ENCODE data around the gene POLR2F.
"Not testable (repeated sequence)": the region's sequence is repeated elsewhere in the genome, so short reads cannot be mapped to it uniquely, and the experiment has no call there.

Gene POLR2F

DNA sequence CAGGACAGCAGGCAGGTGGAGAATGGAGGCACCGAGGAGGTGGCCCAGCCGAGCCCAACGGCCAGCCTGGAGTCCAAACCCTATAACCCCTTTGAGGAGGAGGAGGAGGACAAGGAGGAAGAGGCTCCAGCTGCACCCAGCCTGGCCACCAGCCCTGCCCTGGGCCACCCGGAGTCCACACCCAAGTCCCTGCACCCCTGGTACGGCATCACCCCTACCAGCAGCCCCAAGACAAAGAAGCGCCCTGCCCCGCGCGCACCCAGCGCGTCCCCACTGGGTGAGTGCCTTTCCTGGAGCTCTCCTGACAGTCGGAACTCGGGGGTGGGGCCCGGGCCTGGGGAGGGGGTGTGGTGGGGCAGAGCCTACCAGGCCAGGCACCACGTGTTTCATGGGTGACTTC, 27.7 kb upstream of the POLR2F start:
- no peak for DNase-seq

DNA sequence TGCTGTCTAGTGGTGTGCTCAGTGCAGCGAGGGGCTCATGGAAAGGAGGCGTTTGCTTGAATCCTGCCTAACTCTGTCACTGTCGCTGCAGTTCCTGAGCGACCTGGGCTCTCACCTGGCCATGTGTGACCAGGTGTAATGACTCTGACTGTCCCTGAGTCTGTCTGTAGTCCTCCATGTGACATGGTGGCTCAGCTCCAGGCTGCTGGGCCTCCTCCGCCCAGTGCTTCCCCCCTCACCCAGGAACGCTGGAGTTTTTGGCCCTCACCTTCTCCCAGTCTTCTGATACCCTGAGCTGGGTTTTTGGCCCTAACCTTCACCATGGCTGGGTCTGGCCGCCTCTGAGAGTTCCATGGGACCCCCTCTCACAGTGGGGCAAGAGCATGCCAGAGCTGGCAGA, 27.1 kb upstream of the POLR2F start:
- no peak for DNase-seq

DNA sequence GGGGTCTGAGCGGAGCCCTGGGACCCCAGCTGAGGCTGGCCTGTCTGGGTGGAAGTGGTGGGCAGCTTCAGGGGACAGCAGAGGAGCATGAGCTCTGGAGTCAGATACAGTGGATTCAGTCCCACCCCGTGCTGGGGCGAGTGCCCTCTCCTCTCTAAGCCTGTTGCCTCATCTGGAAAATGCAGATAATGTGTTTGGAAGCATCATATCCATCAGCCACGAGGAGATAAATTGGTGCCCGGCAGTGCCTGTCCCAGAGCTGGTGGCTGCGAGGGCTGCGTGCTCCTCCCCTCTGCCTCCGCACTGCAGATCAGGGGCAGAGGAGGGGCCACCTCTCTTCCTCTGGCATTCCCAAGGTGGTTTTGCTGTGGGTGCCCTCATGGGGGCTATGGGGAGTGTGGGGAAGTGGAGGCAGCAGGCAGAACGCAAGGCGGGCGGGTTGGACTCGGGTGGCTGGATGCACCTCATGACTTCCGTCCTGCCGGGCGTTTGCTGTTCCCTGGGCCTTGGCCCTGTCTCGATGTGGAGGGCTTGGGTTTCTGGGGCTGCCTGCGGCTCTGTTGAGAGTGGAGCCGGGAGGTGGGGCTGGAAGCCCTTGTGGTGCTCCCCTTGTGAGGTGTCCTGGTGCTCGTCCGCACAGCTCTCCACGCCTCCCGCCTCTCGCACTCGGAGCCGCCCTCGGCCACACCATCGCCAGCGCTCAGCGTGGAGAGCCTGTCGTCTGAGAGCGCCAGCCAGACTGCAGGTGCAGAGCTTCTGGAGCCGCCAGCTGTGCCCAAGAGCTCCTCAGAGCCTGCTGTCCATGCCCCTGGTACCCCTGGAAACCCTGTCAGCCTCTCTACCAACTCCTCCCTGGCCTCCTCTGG, 26.5 kb upstream of the POLR2F start:
- no peak for DNase-seq

DNA sequence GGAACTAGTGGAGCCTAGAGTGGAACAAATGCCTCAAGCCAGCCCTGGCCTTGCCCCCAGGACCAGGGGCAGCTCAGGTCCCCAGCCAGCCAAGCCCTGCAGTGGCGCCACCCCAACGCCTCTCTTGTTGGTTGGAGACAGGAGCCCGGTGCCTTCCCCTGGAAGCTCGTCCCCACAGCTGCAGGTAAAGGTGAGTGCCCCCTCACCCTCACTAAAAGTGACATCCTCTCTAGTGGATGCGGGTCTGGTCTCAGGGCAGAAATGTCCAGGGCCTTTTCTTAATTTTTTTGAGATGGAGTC, 25.9 kb upstream of the POLR2F start:
- DNase-seq: no peak

DNA sequence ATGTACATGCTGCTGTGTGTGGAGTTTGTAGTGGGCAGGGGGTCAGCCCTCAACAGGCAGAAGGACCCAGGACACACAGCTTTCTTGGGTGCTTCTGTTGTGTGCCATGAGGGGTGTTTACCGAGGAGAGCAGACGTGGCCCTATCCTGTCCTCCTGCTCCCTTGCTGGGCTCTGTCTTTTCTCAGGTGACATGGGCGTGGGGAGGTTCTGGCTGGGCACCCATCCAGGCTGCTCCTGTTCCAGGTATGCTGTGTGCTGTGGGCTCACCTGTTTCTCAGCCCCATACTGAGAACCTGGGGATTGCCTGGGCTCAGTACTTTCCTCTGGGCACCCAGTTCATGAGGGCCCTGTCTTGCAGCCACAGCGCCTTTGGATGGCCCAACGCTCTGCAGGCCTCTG, 24.1 kb upstream of the POLR2F start:
- no peak for DNase-seq

DNA sequence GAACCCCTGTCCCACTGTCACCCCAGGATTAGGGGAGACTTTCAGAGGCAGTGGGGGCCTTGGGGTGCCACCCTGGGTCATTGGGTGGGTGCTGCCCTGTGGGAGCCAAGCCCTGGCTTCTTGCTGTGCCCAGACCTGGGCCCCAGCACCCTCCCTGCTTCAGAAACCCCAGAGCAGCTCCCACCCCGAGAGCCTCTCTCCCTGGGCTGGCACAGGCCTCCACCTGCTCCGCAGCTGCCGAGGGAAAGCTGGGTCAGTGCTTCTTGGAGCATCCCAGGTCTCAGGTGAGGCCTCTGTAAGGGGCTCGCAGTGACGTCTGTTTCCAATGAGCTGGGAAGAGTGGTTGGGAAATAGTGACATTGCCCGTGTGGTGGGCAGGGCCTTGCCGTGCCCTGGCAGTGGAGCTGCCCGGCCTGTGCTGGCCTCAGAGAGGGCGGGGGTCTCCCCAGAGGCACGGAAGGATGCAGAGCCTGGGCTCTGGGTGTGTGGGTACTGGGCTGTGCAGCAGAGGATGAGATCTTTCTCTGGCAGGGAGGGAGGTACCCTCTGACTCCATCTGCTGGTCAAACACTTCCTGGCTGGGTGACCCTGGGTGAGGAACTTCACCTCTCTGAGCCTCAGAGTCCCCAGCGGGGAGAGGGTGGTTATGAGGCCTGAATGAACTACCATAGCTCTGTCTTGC, 23.1 kb upstream of the POLR2F start:
- DNase-seq: no peak

DNA sequence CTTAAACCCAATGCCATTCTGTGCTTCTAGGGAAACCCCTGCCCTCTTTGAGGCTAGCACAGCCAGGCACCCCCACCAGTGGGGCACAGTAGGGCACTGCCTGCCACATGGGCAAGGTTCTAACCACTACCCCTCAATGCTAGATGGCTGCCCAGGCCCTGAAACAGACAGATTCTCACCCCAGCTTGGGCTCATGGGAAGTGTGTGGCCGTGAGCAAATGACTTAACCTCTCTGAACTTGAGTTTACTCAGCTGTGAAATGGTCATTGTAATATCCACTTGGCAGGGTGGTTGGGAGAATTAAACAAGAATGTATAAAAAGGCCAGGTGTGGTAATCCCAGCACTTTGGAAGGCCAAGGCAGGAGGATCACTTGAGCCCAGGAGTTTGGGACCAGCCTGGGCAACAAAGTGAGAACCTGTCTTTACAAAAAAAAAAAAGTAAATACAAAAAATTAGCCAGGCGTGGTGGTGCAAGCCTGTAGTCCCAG, 22.5 kb upstream of the POLR2F start:
- DNase-seq: no peak

DNA sequence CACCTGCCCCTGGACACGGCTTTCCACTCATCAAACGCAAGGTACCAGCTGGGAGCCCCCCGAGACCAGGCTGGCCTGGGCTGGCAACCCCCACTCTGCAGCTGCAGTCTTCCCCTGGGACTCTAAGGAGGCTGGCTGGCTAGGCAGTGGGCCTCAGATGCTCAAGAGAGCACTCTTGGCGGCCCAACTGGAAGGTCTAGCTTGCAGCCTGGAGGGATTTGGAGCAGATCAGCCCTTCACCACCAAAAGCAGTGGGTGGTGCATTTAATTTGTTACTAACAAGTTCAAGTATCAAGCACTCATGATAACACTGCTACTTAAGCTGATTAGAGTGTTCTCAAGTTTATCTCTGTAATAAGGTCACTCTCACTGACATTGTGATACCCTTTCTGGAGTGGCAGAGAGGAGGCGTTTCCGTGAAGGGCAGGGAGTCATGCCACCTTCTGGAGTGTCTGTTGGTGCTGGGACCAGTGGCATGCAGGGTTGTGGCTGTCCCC, 21.6 kb upstream of the POLR2F start:
- no peak for DNase-seq

DNA sequence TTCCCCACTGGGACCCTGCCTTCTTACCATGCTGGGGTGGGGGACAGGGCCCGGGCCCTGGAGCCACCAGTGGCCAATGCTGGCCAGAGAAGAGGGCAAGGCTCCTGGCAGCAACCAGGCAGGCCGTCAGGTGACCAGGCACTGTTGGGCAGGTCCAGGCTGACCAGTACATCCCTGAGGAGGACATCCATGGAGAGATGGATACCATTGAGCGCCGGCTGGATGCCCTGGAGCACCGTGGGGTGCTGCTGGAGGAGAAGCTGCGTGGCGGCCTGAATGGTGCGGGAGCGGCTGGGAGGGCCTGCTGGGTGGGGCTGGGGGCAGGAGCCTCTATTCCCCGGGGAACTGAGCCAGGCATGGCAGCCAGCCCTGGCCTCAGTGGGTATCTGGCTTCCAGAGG, 21.1 kb upstream of the POLR2F start:
- DNase-seq: no peak

DNA sequence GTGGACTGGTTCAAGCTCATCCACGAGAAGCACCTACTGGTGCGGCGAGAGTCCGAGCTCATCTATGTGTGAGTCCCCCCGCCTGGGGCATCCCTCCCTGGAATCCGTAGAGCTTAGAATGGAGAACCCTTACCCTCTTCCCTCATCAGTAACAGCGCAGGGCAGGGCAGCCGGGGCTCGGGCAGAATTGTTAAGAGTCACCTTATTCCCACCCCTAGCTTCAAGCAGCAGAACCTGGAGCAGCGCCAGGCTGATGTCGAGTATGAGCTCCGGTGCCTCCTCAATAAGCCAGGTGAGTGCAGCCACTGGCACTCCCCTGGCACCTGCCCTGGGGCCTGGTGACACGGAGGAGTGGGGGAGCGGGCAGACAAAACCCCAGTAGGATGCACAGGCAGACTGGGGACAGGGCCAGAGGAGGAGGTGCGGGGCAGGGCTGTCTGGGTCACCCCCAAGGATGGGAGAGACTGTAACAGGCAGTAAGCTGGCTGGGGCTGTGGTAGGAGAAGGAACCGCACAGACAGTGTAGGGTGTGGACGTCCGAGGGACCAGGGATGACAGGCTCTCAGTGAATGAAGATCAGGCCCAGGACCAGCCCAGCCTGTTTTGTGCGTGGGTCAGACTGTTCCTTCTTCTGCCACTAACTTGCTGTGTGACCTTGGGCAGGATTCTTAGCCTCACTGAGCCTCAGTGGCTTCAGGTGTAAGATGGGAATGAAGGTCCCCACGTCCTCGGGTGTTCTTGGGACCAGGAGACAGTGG, 20.5 kb upstream of the POLR2F start:
- no peak for DNase-seq

DNA sequence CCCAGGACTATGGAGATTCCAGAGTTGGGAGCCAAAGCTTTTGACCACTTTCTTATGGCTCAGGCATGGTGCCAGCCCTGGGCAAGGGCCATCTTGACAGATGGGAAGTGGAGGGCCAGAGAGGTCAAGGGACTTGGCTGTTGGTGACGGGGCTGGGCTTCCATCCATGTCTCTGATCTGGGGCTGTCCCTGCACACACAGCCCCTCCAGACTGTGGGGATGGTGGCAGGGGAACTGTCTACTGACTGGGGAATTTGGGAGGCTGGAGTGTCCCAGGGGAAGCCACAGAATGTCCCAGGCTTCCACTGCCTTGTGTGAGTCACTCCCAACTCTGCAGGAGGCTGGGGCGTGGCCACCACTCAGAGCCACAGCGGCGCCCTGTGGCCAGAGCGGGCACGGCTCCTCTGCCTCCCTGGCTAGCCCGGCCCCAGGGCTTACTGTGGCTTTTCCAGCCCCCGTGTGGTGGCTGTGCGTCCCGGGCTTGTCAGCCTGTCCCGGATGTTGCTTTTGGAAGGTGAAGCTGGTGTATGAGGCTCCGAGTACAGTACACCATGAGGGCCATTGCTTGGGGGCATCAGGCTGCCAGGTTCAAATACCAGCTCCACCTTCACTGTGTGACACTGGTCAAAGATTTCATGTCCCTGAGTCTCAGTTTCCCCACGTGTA, 19.7 kb upstream of the POLR2F start:
- DNase-seq: peak; percentile 93 to 94

DNA sequence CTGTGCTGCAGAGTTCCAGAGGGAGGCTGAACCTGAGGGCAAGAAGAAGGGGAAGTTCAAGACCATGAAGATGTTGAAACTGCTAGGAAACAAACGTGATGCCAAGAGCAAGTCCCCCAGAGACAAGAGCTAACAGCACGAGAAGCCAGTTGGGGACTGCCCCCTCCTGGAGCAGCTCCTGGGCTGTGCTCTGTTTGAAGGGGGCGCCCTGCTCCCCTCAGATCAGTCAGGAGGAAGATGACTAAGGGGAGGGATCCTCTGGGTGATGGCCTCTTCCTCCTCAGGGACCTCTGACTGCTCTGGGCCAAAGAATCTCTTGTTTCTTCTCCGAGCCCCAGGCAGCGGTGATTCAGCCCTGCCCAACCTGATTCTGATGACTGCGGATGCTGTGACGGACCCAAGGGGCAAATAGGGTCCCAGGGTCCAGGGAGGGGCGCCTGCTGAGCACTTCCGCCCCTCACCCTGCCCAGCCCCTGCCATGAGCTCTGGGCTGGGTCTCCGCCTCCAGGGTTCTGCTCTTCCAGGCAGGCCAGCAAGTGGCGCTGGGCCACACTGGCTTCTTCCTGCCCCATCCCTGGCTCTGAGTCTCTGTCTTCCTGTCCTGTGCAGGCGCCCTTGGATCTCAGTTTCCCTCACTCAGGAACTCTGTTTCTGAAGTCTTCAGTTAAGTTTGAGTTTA, 12.7 kb upstream of the POLR2F start:
- no peak for DNase-seq

DNA sequence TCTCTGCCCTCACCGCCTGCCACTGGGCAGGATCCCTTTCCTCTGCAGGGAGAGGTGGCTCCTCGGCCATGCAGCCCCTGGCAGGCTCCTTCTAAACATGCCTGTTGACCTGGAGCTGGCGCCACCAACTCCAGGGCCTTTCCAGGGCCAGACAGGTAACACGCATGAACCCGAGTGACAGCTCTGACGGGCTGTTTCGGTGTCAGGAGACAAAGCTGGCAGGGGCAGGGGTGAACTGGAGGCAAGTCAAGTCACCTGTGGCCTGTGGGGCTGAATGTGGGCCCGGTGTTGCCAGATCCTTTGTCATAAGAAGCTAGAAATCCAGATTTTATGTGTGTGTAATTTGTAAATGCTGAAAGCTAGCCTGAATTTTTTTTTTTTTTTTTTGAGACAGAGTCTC, 11.4 kb upstream of the POLR2F start:
- no peak for DNase-seq

DNA sequence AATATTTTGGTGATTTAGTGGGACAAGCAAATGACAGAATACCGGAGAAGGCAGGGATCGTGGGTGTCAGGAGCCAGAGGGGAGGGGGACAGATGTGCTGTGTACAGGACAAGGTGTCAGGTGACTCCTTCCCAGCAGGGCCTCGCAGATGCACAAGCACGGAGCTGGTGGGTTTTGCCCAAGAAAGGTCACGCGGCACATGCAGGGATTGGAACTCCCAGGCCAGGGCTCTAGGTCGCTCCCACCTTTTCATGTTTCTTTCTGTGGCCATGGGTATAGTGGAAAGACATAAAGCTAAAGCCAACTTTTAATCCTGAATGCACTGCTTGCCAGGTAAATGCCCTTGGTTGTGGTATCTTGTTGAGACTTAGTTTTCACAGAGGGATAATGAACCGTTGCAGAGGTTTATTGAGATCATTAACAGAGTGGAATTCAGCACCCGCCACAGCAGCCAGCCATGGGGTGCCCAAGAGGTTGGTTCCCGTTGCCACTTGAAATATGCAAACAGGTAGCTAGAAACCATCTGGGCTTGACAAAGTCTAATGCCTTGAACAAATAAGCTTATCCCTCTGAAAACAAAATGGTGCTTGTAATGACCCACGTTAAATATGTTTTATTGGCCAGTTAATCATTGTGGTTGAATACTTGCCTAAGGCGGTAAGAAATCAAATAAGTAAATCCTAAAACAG, 10.2 kb upstream of the POLR2F start:
- DNase-seq: no peak

DNA sequence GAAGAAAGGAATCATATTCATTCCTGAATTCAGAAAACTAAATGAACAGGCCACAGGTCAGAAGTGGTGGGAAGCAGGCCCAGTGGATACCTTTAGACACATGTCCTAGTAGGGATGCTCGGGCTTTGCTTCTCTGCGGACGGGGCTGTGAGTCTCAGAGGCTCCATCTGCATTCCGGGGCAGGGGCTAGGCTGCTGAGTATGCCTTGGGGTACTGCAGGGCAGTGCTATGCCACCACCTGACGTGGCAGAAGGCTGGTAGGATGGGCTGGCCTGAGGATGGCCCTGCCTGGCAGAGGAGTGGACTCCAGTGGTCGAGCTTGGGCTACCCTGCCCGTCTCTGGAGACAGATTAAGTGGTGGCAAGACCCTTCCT, 9.7 kb upstream of the POLR2F start:
- no peak for DNase-seq

DNA sequence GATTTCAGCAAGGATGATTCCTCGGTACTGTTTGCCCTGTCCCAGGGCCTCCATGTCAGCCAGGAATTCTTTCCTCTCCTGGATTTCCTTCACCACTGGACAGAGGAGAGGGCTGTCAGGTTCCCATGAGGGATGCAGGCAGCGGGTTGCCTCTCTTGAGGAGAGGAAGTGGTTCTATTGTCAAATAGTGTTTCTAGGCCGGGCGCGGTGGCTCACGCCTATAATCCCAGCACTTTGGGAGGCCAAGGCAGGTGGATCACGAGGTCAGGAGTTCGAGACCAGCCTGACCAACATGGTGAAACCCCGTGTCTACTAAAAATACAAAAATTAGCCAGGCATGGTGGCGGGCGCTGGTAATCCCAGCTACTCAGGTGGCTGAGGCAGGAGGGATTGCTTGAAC, 9.1 kb upstream of the POLR2F start:
- DNase-seq: not testable (repeated sequence)

DNA sequence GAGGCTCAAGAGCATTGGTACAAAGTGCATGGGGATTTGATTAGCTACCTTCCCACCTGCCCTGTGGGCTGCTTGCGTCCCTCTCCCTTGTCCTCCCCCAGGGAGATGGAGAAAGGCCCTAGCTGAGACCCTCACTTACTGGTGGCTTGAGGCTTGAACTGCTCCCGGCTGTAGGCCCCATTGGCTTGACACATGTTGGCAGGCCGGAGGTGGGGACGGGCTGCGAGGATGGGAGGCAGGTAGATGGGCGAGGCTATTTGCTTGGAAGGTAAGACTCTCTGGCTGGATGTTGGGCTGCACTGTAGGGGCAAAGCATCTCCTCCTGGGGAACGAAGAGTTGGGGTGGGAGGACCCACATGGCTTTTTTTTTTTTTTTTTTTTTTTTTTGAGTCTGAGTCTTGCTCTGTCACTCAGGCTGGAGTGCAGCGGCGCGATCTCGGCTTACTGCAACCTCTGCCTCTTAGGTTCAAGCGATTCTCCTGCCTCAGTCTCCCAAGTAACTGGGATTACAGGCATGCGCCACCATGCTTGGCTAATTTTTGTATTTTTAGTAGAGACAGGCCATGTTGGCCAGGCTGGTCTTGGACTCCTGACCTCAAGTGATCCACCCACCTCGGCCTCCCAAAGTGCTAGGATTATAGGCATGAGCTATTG, 6.2 kb upstream of the POLR2F start:
- DNase-seq: not testable (repeated sequence)

DNA sequence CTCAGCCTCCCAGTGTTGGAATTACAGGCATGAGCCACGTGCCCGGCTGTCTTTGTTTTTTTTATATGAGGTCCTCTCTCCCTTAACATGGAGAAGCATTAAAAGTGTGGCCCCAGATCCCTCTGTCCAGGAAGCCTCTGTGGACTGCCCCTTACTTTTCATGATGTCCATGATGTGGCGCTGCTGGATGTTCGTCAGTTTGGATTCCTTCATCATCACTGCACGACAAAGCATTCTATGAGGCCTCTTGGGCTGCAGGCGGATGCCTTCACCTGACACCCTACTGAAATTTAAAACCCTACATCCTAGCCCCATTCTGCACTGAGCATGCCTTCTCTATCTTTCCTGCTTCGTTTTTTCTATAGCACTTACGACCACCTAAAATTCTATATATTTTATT, 2.2 kb upstream of the POLR2F start:
- no peak for DNase-seq

DNA sequence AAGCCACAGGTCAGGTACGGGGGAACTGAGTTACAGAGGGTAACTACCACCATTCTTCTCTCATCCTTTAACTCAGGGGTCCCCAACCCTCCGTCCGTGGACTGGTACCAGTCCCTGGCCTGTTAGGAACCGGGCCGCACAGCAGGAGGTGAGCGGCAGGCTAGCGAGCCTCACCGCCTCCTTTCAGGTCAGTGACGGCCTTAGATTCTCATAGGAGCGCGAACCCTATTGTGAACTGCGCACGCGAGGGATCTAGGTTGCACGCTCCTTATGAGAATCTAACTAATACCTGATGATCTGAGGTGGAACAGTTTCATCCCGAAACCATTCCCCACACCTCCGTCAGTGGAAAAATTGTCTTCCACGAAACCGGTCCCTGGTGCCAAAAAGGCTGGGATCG, 870 bp upstream of the POLR2F start:
- DNase-seq: not testable (repeated sequence)

DNA sequence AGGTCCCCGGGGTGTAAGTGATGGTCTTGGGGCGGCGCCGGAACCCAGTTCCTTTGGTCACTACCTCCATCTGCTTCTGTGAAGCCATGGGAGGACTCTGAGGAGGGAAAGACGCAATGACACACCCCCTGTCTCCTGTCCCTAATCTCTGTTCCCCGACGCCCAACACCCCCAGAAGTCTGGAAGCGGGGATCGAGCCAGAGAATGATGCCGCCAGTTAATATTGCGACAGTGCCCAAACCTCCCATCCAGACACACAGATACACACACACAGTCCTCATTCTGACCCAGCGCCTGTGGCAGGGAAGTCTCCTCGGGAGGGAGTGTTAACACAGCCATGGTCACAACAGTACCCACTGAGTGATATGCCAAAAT, 450 bp upstream of the POLR2F start:
- no peak for DNase-seq

DNA sequence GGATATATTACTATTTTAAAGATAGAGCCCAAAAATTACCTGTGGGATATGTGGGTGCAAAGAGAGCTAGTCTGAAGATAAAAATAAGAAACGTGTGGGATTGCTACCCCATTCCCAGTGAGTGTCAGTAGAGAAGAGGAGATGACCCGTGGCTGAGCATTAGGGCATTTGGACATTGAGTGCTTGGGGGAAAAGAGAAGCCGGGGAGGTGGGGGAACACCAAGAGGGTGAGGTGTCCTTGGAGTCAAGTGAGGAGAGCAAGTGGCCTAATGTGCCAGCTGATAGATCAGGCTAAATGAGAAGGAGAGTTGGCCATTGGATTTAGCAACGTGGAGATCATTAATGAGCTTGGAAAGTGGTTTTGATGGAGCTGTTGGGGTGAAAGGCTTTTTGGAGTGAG, 1.2 kb downstream of the POLR2F start:
- DNase-seq: no peak
